Naive B cell (primary cell): Measurements from ENCODE around the gene NEDD9. TPM values are rescaled to one million over a fixed set of nuclear protein-coding genes. Genes with fewer than 3 reads are reported as not detected.

Experiments used
- ATAC-seq, 2 donors: fragments of 150-1000 bp; cut with Tn5 transposase; 2 replicates each; pipeline ENCODE4 v1.10.0; 2021; ENCODE audit warnings: low read depth in 2 of 2, mild to moderate bottlenecking in 2 of 2, moderate library complexity in 2 of 2
- DNase-seq: peaks from one replicate; pipeline ENCODE4 v3.0.0; 2022
- H3K27ac Mint-ChIP-seq, 6 donors: one replicate each; pipeline ENCODE4 v1.8.0; 2020 to 2022; ENCODE audit warnings: mild to moderate bottlenecking in 6 of 6, mixed read lengths in 6 of 6, moderate library complexity in 5 of 6, inconsistent platforms in 2 of 6
- H3K27me3 Mint-ChIP-seq, 3 donors: one replicate each; pipeline ENCODE4 v1.8.0; 2021 to 2022; ENCODE audit warnings: mixed read lengths in 3 of 3, mild to moderate bottlenecking in 1 of 3
- H3K36me3 Mint-ChIP-seq, 2 donors: one replicate each; pipeline ENCODE4 v1.8.0; 2020 to 2022; ENCODE audit warnings: mixed read lengths in 2 of 2, inconsistent platforms in 1 of 2, mild to moderate bottlenecking in 1 of 2
- H3K4me1 Mint-ChIP-seq, 3 donors: one replicate each; pipeline ENCODE4 v1.8.0; 2020 to 2022; ENCODE audit warnings: mixed read lengths in 3 of 3, inconsistent platforms in 1 of 3, mild to moderate bottlenecking in 1 of 3, moderate library complexity in 1 of 3
- H3K4me3 Mint-ChIP-seq, 8 donors: one replicate each; pipeline ENCODE4 v1.8.0; 2020 to 2022; ENCODE audit warnings: mild to moderate bottlenecking in 8 of 8, mixed read lengths in 8 of 8, moderate library complexity in 8 of 8, inconsistent platforms in 2 of 8
- H3K9me3 Mint-ChIP-seq, 7 donors: one replicate each; pipeline ENCODE4 v1.8.0; 2020 to 2022; ENCODE audit warnings: mixed read lengths in 7 of 7, mild to moderate bottlenecking in 5 of 7, inconsistent platforms in 2 of 7, moderate library complexity in 1 of 7
- polyA plus RNA-seq, 6 donors: library from polyadenylated mRNA; unstranded; fragments of 300-500 nt; fragmentation: Illumina TruSeq; gene quantifications; one replicate each; pipeline ENCODE4 v1.2.3, GENCODE V29; 2021; ENCODE audit warnings: low read depth in 6 of 6

Gene NEDD9
- polyA plus RNA-seq, 6 donors from 2014 or later: 42.0 to 80.5 (median 48.1) TPM

DNA sequence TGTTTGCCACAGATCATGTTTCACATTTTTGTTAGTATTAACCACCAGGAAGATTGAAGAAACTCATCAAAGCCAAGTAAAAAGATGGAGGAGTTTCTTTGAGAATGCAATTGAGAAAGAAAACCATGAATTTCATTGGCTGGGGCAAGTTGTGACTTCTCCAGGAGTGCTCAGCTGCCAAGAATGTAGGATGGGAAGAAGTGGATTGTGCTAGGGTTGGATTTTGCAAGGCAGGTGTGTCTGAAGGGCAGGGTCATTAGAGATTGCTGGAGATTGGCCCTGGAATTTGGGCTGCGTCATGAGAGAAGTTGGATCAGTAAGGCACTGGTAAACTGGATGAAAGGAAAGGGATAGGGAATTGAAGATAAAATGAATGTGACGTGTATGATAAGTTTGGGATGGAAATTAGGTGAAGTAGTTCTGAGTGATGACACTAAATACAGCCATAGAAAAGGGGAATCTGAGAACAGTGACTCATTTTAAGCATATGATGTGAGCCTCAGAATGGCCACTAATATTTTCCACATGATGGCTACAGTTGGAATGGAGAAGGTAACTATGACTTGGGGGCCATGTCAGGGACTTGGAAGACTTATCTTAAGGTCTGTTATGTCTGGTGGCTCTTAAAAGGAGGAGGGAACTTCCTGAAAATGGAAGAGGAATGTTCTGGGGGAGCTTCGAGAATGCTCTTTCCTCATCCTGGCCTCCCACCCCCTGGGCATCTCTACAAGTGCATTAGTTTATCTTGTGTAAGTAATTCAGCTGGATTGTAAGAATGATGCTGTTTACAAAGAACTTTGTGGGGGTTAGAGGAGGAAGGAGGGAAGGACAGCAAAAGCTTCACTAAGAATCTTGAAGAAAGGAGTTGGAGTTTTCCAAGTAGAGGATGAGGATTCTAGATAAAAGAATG is 93.2 kb downstream of the NEDD9 start:
- DNase-seq (no peak), ATAC-seq (no peak)
- no peak overlapping the region for H3K4me3 Mint-ChIP-seq
- H3K4me1 Mint-ChIP-seq: peaks cover 4 to 8% (median 7%) of the 10 kb centered on the region in 3 donors
- H3K27ac Mint-ChIP-seq: no peak overlapping the region
- H3K36me3 Mint-ChIP-seq: peaks cover 0 to 6% of the 10 kb centered on the region in 2 donors
- H3K27me3 Mint-ChIP-seq: no peaks in the 10 kb centered on the region
- no peaks in the 10 kb centered on the region for H3K9me3 Mint-ChIP-seq

DNA sequence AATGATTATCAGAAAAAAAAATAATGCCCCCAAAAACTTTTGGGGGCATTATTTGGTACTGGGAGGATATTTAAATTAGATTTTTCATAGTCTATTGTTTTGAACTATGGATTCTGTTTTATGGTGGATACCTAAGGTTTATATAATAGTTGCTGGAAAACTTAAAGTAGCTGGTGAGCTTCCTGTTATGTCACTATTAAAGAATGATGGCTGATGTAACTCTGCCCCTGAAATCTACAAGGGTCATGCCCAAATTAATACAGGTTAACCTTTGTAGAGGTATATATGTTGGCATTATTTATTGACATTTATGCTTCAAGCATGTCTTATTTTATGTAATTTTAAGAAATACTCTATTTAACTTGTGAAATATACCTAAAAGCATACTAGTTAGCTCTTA is 95.7 kb downstream of the NEDD9 start:
- H3K4me3 Mint-ChIP-seq: no peak overlapping the region
- no peaks in the 10 kb centered on the region for H3K9me3 Mint-ChIP-seq
- peaks cover 0 to 6% of the 10 kb centered on the region in 2 donors for H3K36me3 Mint-ChIP-seq
- no peak overlapping the region for H3K27ac Mint-ChIP-seq
- no peaks in the 10 kb centered on the region for H3K27me3 Mint-ChIP-seq
- peaks cover 6 to 9% (median 8%) of the 10 kb centered on the region in 3 donors for H3K4me1 Mint-ChIP-seq
- ATAC-seq (no peak), DNase-seq (no peak)

Other genes starting within 250 kb of the NEDD9 start
- not detected for gene ELOVL2, start 188.4 kb downstream of the NEDD9 start, polyA plus RNA-seq
- gene SMIM13, start 138.8 kb downstream of the NEDD9 start, polyA plus RNA-seq: 1 to 10 TPM; 1.1 to 4.2 (median 2.1) TPM
- under 1 TPM in 1 of 6 donors, not detected in 5; 0.15 TPM for gene ERVFRD-1, start 120.9 kb downstream of the NEDD9 start, polyA plus RNA-seq